ENCODE data around the gene ASTL.

- TF ChIP-seq CTCF (IDR thresholded peaks at IDR 0.05 in 4 of 5, conservative IDR thresholded peaks at IDR 0.05 in 1 of 5) (no peak), POLR2A (IDR thresholded peaks at IDR 0.05) (no peak)
Measured at GRCh38 chr2:96118698-96119388, 19.5 kb downstream of the ASTL start.

Measured in gastrocnemius medialis (tissue), 4 donors.